GM04503 (cell line): ENCODE results near the gene MPDU1.

Experiments used
- DNase-seq: peaks from one replicate; pipeline ENCODE4 v3.0.0-alpha.2; 2012; ENCODE audit warnings: low read depth

Gene MPDU1

DNA sequence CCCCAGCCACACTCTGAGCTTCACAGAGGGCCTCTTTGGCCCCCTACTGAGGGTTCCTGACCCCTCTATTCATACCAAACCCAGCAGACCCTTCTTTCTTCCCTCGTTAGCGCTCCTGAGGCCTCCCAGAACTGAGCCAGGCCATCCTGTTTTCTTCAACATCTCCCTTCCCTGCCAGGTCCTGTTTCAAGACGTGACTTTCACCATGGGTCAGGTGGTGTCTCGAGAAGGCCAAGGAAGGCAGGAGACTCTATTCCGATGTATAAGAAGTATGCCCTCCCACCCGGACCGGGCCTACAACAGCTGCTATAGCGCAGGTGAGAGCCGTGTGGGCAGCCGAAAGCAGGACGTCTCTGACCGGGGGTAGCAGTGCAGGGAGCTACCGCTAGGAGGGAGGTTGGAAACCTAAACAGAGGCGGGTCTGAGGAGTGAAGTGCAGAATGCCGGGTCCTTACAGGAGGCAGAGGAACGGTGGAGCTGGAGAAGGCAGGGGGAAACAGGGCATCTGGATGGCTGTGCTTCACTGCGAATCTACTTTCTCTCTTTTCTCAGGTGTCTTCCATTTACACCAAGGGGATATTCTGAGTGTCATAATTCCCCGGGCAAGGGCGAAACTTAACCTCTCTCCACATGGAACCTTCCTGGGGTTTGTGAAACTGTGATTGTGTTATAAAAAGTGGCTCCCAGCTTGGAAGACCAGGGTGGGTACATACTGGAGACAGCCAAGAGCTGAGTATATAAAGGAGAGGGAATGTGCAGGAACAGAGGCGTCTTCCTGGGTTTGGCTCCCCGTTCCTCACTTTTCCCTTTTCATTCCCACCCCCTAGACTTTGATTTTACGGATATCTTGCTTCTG is 23.3 kb upstream of the MPDU1 start:
- DNase-seq = no peak

DNA sequence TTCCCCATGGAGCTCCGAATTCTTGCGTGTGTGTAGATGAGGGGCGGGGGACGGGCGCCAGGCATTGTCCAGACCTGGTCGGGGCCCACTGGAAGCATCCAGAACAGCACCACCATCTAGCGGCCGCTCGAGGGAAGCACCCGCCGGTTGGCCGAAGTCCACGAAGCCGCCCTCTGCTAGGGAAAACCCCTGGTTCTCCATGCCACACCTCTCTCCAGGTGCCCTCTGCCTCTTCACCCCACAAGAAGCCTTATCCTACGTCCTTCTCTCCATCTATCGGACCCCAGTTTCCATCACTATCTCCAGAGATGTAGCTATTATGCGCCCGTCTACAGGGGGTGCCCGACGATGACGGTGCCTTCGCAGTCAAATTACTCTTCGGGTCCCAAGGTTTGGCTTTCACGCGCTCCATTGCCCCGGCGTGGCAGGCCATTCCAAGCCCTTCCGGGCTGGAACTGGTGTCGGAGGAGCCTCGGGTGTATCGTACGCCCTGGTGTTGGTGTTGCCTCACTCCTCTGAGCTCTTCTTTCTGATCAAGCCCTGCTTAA is 22.6 kb upstream of the MPDU1 start:
- DNase-seq = no peak

DNA sequence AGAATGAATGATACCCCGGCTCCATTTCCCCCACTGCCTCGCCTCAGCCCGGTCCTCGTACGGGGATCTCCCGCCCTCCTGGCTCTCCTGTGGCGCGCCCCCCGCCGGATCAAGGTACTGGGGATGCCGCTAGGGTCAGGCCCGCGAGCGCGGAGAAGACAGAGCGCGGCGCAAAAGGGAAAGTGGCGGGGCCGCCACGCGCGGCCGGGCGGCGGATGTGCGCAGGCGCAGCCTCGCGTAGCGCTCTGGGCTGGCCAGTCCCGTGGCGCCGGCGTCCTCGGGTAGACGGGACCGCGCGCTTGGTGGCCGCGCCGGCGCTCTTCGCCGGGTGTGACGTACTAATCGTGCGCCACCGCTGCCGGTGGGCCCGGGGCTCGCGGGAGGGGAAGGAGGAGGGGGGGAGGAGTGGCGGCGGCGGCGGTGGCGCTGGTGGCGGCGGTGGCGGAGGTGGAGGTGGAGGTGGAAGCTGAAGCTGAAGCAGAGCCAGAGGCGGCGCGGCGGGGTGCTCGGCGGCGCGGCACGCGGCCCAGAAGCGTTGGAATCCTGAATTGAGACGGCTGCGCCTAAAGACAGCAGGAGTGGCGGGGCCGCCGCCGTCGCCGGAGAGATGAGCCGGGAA is 22.0 kb upstream of the MPDU1 start, which contains the start of gene SENP3:
SENP3 (plus strand) TSS at position 331 of the 619 bp plus-strand sequence. CDS start 1,158 bp downstream, outside the sequence.
- no peak for DNase-seq

DNA sequence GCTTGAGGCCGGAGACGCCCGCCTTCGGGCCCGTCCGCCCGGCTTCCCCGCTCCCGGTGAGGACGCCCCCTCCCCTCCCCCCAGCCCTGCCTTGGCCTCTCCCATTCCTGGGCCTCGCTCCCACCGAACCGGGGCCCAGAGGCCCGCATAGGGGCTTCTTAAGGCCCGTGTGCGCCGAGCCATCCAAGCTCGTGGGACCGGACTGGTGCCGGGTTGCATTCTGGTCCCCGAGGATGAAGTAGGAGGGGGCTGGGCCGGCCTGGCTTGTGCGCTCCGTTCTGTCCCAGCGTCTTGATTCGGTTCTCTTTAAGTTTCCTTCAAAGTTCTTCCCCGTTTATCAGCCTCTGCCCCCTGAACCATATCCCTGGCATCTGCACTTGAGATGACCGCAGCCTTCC is 21.4 kb upstream of the MPDU1 start:
- DNase-seq = no peak

DNA sequence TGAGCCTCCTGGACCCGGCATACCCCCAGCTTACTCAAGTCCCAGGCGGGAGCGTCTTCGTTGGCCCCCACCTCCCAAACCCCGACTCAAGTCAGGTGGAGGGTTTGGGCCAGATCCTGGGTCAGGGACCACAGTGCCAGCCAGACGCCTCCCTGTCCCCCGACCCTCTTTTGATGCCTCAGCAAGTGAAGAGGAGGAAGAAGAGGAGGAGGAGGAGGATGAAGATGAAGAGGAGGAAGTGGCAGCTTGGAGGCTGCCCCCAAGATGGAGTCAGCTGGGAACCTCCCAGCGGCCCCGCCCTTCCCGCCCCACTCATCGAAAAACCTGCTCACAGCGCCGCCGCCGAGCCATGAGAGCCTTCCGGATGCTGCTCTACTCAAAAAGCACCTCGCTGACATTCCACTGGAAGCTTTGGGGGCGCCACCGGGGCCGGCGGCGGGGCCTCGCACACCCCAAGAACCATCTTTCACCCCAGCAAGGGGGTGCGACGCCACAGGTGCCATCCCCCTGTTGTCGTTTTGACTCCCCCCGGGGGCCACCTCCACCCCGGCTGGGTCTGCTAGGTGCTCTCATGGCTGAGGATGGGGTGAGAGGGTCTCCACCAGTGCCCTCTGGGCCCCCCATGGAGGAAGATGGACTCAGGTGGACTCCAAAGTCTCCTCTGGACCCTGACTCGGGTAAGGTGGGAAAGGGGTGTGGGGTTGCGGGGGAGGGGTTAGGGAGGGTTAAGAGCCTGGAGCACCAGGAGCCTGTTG is 20.4 kb upstream of the MPDU1 start:
- no peak for DNase-seq

DNA sequence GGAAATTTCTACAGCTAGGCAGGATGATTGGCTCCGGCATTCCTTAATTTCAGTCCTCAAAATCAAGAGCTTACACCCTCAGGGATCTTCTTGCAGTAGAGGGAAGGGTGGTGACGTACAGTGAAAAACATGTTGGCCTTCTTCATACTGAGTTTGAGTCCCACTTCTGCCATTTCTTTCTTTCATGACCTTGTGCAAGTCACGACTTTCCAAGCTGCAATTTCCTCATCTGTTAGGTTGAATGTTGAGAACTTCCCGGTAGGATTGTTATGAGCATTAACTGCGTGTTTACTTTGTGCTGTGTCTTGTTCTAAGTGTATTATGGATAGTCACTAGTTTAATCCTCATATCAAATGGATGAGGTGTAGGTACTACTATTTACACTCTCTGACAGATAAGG is 14.1 kb upstream of the MPDU1 start:
- no peak for DNase-seq

DNA sequence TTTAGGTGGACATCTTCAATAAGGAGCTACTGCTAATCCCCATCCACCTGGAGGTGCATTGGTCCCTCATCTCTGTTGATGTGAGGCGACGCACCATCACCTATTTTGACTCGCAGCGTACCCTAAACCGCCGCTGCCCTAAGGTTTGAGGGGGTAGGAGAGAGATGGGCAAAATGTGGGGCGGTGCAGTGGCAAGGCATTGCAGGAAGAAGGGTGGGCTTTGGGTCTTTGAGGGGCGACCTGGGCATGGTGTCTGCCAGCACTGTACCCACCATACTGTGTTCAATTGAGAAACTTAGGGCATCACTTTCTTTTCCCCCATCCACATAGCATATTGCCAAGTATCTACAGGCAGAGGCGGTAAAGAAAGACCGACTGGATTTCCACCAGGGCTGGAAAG is 13.3 kb upstream of the MPDU1 start:
- no peak for DNase-seq

DNA sequence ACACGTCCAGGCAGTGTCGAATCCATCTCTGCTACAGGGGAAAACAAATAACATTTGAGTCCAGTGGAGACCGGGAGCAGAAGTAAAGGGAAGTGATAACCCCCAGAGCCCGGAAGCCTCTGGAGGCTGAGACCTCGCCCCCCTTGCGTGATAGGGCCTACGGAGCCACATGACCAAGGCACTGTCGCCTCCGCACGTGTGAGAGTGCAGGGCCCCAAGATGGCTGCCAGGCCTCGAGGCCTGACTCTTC is 11.4 kb upstream of the MPDU1 start:
- no peak for DNase-seq

DNA sequence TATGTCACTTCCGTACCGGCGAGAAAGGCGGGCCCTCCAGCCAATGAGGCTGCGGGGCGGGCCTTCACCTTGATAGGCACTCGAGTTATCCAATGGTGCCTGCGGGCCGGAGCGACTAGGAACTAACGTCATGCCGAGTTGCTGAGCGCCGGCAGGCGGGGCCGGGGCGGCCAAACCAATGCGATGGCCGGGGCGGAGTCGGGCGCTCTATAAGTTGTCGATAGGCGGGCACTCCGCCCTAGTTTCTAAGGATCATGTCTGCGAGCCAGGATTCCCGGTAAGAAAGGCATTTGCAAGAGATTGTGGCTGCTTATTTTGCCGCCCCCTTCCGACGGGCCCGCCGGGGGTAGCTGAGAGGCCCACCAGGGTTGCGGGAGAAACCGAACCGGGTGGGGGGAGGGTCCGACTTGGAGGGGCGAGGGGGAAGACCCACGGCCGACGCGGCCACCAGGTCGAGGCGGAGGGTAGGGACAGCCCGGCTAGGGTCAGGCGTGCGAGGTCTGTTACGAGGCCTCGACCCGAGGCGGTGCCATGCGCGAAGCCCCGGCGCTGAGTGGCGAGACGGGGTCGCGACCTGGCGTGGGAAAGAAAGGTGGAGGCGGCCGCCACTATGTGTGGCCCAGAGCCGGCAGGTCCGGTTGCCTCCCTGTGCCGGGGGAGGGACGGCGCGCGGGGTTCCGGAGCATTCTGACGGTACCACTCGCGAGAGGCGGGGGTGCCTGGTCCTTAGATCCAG is 10.9 kb upstream of the MPDU1 start:
- DNase-seq = peak; percentile 94

DNA sequence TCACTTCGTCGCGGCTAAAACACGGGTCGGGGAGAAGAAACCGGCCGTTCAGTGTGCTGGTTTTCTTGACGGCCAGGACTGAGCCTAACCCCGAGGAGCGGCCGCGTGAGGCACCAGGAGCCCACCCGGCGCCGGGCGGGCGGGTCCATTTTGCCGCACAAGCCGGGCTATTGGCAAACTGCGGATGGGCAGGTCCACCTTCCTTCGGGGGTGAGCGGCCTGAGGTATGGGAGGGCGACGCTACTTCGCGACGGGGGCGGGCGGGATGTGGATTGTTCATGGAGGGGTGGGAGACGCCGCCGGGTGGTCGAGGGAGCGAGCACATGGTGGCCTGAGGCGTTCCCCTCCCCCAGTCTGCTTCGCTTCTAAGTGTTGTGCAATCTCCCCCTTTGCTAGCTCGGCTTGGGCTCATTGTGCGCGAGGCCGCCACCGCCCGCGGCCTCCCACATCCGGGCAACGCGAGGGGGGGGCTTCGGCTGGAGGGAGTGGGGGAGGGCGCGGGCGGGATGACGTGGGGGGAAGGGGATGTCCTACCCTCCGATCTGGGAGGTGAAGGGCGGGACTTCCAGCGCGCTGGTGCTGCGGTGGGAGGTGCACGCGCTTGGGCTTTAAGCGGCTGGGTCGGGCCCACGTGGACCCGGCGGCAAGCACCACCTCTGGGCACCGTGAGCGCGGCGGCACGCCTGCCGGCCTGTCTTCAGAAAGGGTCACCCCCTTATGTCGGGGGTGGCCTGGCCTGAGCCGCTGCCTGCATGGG is 10.2 kb upstream of the MPDU1 start:
- DNase-seq = no peak

DNA sequence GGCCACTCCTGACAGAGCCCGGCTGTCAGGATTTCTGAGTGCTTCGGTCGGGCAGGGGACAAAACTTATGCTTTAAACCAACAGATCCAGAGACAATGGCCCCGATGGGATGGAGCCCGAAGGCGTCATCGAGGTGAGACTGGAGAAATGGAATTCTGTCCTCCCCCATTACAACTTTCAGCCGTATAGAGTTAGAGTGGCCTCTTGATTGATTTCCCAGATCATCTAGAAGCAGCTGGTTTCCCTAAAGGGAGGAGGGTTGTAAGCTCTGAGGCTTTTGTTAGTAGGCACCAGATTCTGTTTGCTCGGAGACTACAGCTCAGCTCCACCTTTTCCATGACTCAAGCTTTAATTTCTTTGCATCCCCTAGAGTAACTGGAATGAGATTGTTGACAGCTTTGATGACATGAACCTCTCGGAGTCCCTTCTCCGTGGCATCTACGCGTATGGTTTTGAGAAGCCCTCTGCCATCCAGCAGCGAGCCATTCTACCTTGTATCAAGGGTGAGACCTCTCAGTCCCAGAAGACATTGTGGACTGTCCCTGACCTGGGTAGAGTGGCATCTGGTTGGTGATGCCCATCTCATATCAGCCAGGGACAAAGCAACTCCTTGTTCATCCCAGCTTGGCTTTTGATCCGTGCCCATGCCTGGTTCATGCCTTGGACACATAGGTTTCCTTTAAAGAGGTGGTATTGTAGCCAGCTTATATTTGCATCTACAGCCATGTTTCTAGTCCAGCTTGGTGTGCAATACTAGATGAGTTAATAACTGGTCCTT is 9.3 kb upstream of the MPDU1 start:
- DNase-seq = no peak

DNA sequence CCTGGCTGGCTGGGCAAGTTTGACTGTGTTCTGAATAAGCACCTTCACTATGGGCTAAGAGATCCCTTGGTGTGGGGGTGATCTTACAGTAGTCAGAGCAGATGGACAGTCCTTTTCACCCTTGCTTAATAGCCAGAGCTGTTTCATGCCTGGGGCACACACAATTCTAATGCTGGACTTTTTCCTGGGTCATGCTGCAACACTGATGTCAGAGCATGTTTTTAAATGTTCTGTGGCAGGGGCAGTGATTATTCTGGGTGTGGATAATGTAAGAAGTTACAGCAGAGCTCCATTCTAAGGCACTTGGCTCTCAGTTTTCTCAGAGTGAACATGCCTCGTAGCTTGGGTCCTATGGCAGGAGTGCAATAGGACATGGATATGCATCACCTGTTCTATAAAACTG is 8.2 kb upstream of the MPDU1 start:
- no peak for DNase-seq

DNA sequence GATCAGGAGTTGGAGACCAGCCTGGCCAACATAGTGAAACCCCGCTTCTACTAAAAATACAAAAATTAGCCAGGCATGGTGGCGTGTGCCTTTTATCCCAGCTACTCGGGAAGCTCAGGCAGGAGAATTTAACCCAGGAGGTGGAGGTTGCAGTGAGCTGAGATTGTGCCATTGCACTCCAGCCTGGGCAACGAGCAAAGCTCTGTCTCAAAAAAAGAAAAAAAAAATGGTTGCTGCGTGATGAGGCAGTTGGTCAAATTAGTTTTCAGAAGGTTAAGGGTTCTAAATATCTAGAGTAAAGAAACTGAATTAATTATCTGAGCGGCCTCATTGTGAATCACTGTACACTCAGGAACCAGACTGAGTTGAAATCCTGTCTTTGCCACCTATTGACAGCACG is 7.7 kb upstream of the MPDU1 start:
- DNase-seq = no peak

DNA sequence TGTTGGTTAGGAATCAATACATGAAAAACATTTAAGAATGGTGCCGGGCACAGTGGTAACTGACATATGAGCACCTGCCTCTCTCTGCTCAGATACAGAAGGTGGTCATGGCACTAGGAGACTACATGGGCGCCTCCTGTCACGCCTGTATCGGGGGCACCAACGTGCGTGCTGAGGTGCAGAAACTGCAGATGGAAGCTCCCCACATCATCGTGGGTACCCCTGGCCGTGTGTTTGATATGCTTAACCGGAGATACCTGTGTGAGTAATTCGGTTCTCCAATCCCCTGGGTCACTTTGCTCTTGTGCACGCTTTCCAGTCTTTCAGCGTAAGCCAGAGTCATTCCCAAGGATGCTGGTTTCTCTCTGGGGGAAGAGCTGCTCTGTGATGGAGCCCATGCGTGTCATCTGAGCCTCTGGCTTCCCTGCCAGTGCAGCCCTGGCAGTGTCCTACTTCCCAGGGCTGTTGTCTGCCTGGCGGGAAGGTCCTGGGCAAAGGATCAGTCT is 7.2 kb upstream of the MPDU1 start:
- no peak for DNase-seq

DNA sequence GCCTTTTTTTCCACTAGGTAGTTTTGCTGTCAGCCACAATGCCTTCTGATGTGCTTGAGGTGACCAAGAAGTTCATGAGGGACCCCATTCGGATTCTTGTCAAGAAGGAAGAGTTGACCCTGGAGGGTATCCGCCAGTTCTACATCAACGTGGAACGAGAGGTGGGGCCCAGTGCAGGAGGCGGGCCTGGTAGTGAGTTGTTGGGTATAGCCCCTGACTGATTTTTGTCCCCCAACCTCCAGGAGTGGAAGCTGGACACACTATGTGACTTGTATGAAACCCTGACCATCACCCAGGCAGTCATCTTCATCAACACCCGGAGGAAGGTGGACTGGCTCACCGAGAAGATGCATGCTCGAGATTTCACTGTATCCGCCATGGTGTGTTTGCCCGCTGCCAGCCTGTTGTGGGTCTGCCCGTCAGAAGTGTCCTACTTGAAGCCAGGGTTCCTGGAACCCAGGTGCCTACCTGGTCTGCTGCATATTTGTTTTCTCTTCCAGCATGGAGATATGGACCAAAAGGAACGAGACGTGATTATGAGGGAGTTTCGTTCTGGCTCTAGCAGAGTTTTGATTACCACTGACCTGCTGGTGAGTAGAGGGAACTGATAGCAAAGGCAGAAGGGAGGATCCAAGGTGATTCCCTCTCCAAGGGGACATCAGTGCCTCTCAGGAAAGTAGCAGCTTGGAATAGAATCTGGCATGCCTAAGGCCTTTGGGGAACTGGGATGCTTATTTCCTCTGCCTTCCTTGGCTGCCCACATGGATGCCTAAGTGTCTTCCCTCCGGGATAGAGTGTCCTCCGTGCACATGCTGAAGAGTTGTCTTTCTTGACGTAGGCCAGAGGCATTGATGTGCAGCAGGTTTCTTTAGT is 6.1 kb upstream of the MPDU1 start:
- DNase-seq = no peak

DNA sequence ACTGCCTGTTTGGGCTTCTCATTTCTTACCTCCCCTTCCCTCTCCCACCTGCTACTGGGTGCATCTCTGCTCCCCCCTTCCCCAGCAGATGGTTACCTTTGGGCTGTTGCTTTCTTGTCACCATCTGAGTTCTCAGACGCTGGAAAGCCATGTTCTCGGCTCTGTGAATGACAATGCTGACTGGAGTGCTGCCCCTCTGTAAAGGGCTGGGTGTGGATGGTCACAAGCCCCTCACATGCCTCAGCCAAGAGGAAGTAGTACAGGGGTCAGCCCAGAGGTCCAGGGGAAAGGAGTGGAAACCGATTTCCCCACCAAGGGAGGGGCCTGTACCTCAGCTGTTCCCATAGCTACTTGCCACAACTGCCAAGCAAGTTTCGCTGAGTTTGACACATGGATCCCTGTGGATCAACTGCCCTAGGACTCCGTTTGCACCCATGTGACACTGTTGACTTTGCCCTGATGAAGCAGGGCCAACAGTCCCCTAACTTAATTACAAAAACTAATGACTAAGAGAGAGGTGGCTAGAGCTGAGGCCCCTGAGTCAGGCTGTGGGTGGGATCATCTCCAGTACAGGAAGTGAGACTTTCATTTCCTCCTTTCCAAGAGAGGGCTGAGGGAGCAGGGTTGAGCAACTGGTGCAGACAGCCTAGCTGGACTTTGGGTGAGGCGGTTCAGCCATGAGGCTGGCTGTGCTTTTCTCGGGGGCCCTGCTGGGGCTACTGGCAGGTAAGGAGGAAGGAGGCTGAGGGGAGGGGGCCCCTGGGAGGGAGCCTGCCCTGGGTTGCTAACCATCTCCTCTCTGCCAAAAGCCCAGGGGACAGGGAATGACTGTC is 4.4 kb upstream of the MPDU1 start, which contains the start of gene CD68:
CD68 (plus strand) TSS at position 638 of the 833 bp plus-strand sequence; CDS start at position 678, 40 bp downstream.
- DNase-seq = peak; percentile 84

DNA sequence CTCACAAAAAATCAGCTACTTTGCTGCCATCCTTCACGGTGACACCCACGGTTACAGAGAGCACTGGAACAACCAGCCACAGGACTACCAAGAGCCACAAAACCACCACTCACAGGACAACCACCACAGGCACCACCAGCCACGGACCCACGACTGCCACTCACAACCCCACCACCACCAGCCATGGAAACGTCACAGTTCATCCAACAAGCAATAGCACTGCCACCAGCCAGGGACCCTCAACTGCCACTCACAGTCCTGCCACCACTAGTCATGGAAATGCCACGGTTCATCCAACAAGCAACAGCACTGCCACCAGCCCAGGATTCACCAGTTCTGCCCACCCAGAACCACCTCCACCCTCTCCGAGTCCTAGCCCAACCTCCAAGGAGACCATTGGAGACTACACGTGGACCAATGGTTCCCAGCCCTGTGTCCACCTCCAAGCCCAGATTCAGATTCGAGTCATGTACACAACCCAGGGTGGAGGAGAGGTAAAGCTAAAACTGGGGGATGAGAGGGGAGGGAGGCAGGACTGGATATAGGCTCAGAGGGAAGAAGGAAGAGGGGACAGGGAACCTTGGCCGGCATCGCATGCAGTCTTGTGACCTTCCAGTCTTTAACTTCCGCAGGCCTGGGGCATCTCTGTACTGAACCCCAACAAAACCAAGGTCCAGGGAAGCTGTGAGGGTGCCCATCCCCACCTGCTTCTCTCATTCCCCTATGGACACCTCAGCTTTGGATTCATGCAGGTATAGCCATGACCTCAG is 3.6 kb upstream of the MPDU1 start:
- no peak for DNase-seq
